ENCODE measurements around the gene KIF5B.
"Not testable (repeated sequence)": the region's sequence is repeated elsewhere in the genome, so short reads cannot be mapped to it uniquely, and the experiment has no call there.

The KIF5B gene

GRCh38 chr10:32017044-32017443 lies 39.2 kb downstream of the KIF5B start:
- DNase-seq (ENCODE audit: low read depth, low spot score): no peak

- DNase-seq (ENCODE audit: low read depth, low spot score): no peak
These were observed 40.8 kb downstream of the KIF5B start for GRCh38 chr10:32015386-32015785.

- no peak for DNase-seq (ENCODE audit: low read depth, low spot score)
These were observed 49.2 kb downstream of the KIF5B start for GRCh38 chr10:32007026-32007425.

- DNase-seq (ENCODE audit: low read depth, low spot score): no peak
These were observed 51.2 kb downstream of the KIF5B start for GRCh38 chr10:32005050-32005449.

GRCh38 chr10:32004161-32004591 lies 52.0 kb downstream of the KIF5B start:
- DNase-seq (ENCODE audit: low read depth, low spot score): no peak

- DNase-seq (ENCODE audit: low read depth, low spot score): no peak
These were observed 53.7 kb downstream of the KIF5B start for GRCh38 chr10:32002531-32002930.

- DNase-seq (ENCODE audit: low read depth, low spot score): peak; percentile 60
These were observed 55.3 kb downstream of the KIF5B start for GRCh38 chr10:32000937-32001336.

GRCh38 chr10:31999836-32000235 lies 56.4 kb downstream of the KIF5B start:
- no peak for DNase-seq (ENCODE audit: low read depth, low spot score)

- DNase-seq (ENCODE audit: low read depth, low spot score): no peak
These were observed 57.1 kb downstream of the KIF5B start for GRCh38 chr10:31999070-31999660.

- no peak for DNase-seq (ENCODE audit: low read depth, low spot score)
These were observed 61.3 kb downstream of the KIF5B start for GRCh38 chr10:31994926-31995325.

- DNase-seq (ENCODE audit: low read depth, low spot score): no peak
These were observed 65.3 kb downstream of the KIF5B start for GRCh38 chr10:31990937-31991336.

- DNase-seq (ENCODE audit: low read depth, low spot score): not testable (repeated sequence)
These were observed 68.4 kb downstream of the KIF5B start for GRCh38 chr10:31987786-31988185.

GRCh38 chr10:31982111-31982510 lies 74.1 kb downstream of the KIF5B start:
- DNase-seq (ENCODE audit: low read depth, low spot score): no peak

- DNase-seq (ENCODE audit: low read depth, low spot score): no peak
These were observed 75.8 kb downstream of the KIF5B start for GRCh38 chr10:31980471-31980870.

GRCh38 chr10:31979071-31979470 lies 77.2 kb downstream of the KIF5B start:
- DNase-seq (ENCODE audit: low read depth, low spot score): not testable (repeated sequence)

GRCh38 chr10:31978156-31978483 lies 78.1 kb downstream of the KIF5B start:
- no peak for DNase-seq (ENCODE audit: low read depth, low spot score)

GRCh38 chr10:31977440-31978155 lies 78.6 kb downstream of the KIF5B start:
- no peak for DNase-seq (ENCODE audit: low read depth, low spot score)

- no peak for DNase-seq (ENCODE audit: low read depth, low spot score)
These were observed 81.0 kb downstream of the KIF5B start for GRCh38 chr10:31975157-31975765.

GRCh38 chr10:31974434-31975124 lies 81.6 kb downstream of the KIF5B start:
- no peak for DNase-seq (ENCODE audit: low read depth, low spot score)

- DNase-seq (ENCODE audit: low read depth, low spot score): no peak
These were observed 83.6 kb downstream of the KIF5B start for GRCh38 chr10:31972519-31973041.

- DNase-seq (ENCODE audit: low read depth, low spot score): not testable (repeated sequence)
These were observed 86.4 kb downstream of the KIF5B start for GRCh38 chr10:31969847-31970246.

- no peak for DNase-seq (ENCODE audit: low read depth, low spot score)
These were observed 92.6 kb downstream of the KIF5B start for GRCh38 chr10:31963589-31963980.
